Measurements from ENCODE around the gene ATG101. TPM values are rescaled to one million over a fixed set of nuclear protein-coding genes. Genes with fewer than 3 reads are reported as not detected.

ATG101 gene
- total RNA-seq, 1 experiment from 2014 or later: 54.7 TPM

DNA sequence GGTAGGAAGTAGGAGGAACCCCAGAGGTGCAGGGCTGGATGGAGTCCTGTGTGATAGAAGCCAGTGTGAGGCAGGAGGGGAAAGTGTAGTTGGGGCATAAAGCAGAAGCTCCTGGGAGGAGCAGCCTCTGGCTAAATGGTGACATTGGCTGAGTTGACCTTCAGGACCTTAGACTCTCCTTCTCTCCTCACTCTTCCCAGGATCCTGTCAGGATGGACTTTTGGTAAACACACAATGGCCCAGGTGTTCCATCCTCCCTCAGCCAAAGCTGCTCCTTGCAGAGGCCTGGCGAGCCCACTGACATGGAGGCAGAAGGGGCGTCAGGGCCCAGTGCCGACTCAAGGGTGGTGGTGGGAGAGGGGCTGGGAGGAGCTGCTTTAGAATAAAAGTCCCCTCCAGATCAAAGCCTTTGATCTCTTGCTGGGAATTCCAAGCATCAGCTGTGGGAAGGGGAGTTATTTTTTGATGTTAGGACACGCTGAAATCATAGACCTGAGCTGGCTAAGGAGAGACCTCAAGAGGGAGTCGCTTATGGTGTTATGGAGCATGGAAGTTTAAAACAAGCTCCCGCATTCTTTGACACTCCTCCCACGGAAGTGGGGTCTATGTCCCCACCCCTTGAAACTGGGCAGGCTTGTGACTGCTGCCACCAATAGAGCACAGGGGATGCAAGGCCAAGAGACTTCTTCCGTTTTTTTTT lies 53.9 kb downstream of the ATG101 start:
- no peak for DNase-seq (ENCODE audit: low spot score)
- in situ Hi-C loops (cut with HindIII; ENCODE audit: low sequenced_read_pairs): no loop called here

DNA sequence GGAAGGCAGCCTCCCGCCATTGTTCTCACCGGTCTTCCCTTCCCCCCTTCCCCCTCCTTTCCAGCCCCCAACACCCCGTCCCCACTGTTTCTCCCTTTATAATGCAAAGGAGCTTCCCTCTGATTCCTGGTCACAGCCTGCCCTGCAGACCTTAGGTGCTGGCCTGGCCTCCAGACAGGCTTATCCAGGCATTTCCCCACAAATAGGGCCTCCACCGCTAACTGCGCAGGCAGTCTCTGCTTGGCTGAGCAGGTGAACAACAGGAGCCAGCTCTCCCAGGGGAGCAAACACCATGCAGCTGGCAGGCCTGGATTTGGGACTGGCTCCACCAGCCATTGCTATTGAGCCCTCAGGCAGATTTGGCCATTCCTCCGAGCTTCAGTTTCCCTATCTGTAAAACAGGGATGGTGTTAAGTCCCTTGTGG lies 55.7 kb downstream of the ATG101 start:
- DNase-seq (ENCODE audit: low spot score): no peak
- in situ Hi-C loops (cut with HindIII; ENCODE audit: low sequenced_read_pairs): no loop called here

DNA sequence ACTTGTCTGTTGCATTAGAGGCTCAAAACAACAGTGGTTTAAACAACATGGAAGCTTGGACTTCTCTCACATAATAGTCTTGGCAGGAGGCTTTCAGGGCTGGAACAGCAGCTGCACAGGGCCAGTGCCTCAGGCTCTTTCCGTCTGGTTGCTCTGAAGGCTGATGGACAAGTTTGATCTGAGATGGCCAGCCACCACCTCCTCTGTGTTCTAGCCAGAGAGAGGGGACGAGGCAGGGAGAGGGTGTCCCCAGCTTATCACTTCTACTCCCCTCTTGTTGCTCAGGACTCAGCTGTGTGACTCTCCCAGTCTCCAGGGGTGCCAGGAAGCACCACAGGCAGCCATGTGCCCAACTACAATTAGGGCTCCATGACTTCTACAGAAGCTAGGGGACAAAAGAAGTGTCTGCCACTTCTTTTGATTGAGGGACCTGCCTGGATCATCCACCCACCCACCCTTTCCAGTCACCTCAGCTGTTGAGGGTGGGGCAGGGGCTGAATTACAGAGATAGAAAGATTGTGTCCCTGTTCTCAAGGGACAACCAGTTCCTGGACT lies 56.3 kb downstream of the ATG101 start:
- in situ Hi-C loops (cut with HindIII; ENCODE audit: low sequenced_read_pairs): no loop called here
- no peak for DNase-seq (ENCODE audit: low spot score)

Other genes with a start within 250 kb of the ATG101 start
- 11.1 and 12.8 TPM in 2 replicates for gene FIGNL2, start 221.3 kb upstream of the ATG101 start, total RNA-seq (2014; rRNA removed; shearing (Covaris generic))
- not detected in 2 replicates for gene ANKRD33, start 181.9 kb upstream of the ATG101 start, total RNA-seq (2014; rRNA removed; shearing (Covaris generic))
- 1.8 and 2.9 TPM in 2 replicates for gene ACVRL1, start 162.5 kb upstream of the ATG101 start, total RNA-seq (2014; rRNA removed; shearing (Covaris generic))
- gene ACVR1B, start 118.3 kb upstream of the ATG101 start, total RNA-seq (2014; rRNA removed; shearing (Covaris generic)): 1.6 and 3.0 TPM in 2 replicates
- gene TAMALIN, start 63.0 kb upstream of the ATG101 start, total RNA-seq (2014; rRNA removed; shearing (Covaris generic)): 33.3 and 78.2 TPM in 2 replicates
- gene NR4A1, start 18.5 kb upstream of the ATG101 start, total RNA-seq (2014; rRNA removed; shearing (Covaris generic)): 9.8 and 16.5 TPM in 2 replicates
- gene SMIM41, start 9.7 kb downstream of the ATG101 start, total RNA-seq (2014; rRNA removed; shearing (Covaris generic)): not detected in 2 replicates
- 0.37 and 0.44 TPM in 2 replicates for gene KRT80, start 122.0 kb downstream of the ATG101 start, total RNA-seq (2014; rRNA removed; shearing (Covaris generic))
- gene KRT7, start 163.3 kb downstream of the ATG101 start, total RNA-seq (2014; rRNA removed; shearing (Covaris generic)): 0.49 TPM in 1 of 2 replicates, not detected in the other
- not detected in 2 replicates for gene KRT86, start 204.7 kb downstream of the ATG101 start, total RNA-seq (2014; rRNA removed; shearing (Covaris generic))
- not detected in 2 replicates for gene KRT81, start 221.6 kb downstream of the ATG101 start, total RNA-seq (2014; rRNA removed; shearing (Covaris generic))